GM19193 (cell line): Measurements from ENCODE around the gene TRMT112.

Experiments
- POLR2A ChIP-seq: IDR thresholded peaks from 4 replicates; pipeline ENCODE4 v1.6.1; 2011; ENCODE audit not compliant: insufficient read depth, insufficient read length; ENCODE audit errors: extremely low read depth

TRMT112 gene

GRCh38 chr11:64327993-64328392 lies 10.6 kb upstream of the TRMT112 start:
- no peak for TF ChIP-seq POLR2A

DNA sequence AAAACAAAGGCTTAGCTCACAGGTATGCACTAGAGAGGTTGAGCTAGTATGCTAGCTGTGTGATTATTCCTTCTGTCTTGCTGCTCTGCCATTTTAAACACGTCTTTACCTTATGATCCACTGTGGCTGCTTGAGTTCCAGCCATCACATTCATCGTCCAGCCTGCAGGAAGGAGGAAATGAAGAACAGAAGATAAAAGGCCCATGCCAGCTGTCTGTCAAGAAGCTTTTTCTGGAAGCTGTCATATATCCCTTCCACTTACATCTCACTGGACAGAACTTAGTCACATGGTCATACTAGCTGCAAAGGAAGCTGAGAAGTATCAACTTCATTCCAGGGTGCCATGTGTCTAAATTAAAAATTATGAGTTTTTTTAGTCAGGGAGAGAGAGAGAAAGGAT lies 10.0 kb upstream of the TRMT112 start:
- TF ChIP-seq POLR2A, result no peak

GRCh38 chr11:64324692-64325469 lies 7.5 kb upstream of the TRMT112 start:
- TF ChIP-seq POLR2A, result no peak

GRCh38 chr11:64323373-64323772 lies 6.0 kb upstream of the TRMT112 start:
- no peak for TF ChIP-seq POLR2A

- no peak for TF ChIP-seq POLR2A
Observed at GRCh38 chr11:64322925-64323260, 5.5 kb upstream of the TRMT112 start.

DNA sequence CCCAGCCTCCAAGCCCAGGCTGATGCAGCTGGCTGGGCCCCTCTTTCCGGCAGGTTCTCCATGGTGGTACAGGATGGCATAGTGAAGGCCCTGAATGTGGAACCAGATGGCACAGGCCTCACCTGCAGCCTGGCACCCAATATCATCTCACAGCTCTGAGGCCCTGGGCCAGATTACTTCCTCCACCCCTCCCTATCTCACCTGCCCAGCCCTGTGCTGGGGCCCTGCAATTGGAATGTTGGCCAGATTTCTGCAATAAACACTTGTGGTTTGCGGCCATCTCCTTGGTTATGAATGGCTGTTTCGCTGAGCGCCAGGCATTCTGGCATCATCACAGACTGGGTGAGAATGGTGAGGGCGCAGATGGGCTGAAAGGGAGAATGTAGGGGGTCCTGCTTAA lies 4.2 kb upstream of the TRMT112 start:
- no peak for TF ChIP-seq POLR2A

- TF ChIP-seq POLR2A, result no peak
Observed at GRCh38 chr11:64321026-64321425, 3.7 kb upstream of the TRMT112 start.

DNA sequence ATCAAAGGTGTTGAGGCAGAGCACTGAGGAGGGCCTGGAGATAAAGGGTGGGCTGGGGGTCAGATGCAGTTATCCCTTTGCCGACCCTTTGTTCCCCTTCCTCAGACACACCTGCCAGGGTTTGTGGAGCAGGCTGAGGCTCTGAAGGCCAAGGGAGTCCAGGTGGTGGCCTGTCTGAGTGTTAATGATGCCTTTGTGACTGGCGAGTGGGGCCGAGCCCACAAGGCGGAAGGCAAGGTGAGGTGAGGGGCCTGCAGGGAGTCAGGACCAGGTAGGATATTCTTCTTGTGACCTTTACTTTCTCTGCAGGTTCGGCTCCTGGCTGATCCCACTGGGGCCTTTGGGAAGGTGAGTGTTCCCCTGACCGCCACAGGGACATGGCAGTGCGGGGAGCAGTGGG lies 3.2 kb upstream of the TRMT112 start:
- no peak for TF ChIP-seq POLR2A

DNA sequence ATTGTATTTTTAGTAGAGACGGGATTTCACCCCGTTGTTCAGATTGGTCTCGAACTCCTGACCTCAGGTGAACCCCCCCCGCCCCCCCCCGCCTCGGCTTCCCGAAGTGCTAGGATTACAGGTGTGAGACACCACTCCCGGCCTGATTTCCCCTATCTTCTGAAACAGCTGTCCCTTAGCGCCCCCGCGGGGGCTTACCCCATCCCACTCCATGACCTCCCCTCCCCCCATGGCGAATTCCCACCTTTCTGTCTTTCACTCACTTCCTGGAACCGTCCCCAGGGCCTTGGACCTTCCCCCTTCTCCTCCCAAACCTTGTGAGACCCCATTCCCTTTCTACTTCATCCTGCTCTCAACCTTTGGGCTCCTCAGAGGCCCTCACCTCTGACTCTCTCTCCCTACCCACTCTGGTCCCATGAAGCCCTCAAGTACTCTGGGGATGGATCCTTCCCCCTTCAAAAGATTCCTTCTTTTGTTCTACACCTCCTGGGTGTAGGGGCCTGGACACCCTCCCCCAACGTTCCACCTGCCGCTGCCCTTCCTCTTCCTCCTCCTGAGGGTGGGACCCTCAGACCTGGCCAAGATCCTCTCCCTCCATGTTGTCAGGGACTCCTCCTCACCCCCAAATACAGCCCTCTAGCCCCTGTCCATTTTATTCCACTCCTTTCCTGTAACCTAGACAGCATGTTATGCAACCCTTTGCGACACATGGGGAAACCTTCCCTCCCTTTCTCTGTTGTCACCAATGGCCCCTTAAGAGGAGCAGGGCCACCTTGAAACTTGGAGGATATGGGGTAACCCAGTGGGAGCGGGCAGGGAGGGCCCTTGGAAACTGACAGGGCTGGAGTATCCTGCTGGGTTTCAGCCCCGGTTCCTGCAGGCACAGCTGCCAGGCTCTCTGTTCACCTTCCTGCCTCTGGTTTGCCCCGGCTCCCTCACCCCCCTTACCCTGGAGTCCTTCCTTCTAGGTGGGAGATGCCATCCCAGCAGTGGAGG lies 1.7 kb upstream of the TRMT112 start:
- TF ChIP-seq POLR2A, result no peak

DNA sequence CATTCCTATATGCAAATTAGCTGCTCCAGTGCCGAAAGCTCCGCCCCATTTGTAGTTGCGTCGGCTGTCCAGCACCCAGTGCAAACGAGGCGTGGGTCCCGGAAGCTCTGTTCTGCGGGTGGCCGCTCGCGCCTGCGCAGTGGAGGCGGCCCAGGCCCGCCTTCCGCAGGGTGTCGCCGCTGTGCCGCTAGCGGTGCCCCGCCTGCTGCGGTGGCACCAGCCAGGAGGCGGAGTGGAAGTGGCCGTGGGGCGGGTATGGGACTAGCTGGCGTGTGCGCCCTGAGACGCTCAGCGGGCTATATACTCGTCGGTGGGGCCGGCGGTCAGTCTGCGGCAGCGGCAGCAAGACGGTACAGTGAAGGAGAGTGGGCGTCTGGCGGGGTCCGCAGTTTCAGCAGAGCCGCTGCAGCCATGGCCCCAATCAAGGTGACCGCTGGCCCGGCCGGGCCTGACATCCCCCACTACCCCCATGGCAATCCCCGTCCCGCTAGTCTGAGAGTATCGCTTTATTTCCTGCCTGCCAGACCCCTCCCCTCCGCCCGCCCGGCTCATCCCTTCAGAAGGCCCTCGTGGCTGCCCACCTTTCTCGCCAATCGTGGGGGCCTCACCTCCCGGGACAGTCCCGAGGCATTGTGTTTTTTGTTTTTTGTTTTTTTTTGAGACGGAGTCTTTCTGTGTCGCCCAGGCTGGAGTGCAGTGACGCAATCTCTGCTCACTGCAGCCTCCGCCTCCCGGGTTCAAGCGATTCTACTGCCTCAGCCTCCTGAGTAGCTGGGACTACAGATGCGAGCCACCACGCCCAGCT lies 804 bp upstream of the TRMT112 start, which contains the start of gene PRDX5:
PRDX5 (plus strand) TSS at position 161 of the 805 bp plus-strand sequence; CDS start at position 256, 95 bp downstream.
- peak; percentile 68 for TF ChIP-seq POLR2A

- TF ChIP-seq POLR2A, result no peak
Observed at GRCh38 chr11:64316672-64317324, 561 bp downstream of the TRMT112 start.

GRCh38 chr11:64314805-64315561 lies 2.4 kb downstream of the TRMT112 start:
- no peak for TF ChIP-seq POLR2A

DNA sequence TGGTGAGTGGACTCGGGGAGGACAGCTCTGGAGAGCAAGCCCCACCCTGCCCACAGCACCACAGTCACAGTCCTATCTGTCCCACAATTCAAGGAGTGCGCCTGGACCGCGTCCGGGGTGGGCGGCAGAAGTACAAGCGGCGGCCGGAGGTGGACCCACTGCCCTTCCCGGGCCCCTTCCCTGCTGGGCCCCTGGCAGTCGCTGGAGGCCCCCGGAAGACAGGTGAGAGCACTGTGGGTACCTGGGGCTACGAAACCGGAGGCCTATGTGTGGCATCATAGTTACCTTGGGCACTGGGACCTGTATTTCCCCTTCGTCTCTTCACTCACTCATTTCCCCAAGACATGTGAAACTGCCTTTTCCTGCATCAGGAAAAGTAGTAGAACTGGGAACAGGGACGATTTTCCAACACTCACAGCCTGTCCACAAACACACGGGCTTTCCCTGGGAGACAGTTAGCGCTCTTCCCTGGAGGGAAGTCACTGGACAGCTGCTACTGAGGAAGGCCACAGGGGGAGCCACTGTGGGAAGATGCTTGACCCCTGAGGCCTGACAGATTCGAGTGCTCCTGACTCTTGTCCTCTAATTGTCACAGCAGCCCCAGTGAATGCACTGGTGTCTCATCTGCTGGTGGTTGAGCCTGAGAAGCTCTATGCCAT lies 3.1 kb downstream of the TRMT112 start:
- TF ChIP-seq POLR2A, result no peak

DNA sequence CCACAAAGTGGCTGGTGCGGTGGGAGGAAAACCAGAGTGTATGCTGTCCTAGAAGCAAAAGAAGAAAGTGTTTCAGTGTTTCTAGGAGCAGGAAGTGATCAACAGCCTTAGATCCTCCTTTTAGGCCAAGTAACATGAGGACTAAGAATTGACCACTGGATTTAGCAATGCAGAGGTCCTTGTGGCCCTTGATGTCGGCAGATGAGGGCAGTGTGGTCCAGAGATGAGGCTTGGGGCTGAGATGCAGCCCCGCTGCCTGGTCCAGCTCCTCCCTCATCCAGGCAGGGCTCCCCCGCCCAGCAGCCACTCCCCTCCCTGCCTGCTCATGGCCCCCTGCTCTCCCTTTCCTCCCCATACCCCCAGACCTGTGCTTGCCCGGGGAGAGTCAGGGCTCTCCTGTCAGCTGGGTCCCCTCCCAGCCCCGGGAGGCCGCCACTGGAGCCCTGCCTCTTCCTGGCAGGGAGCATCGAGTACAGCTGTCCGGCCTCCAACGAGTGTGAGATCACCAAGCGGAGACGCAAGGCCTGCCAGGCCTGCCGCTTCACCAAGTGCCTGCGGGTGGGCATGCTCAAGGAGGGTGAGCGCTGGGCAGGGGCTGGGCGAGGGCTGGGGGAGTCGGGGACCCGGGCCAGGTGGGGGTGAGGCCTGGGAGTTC lies 3.7 kb downstream of the TRMT112 start:
- no peak for TF ChIP-seq POLR2A
